RWPE1 (cell line): ENCODE data around the gene TIMP4.

Experiments
- CTCF ChIA-PET: fragments of 350-600 bp; sonication (Branson Sonifier 250); formaldehyde crosslinking; extraction: SDS; loops from one replicate; lab custom pipeline; 2021; lab: Yijun Ruan, JAX
- POLR2A ChIA-PET: fragments of 400-600 bp; formaldehyde crosslinking; extraction: SDS; loops from one replicate; lab custom pipeline; 2020; ENCODE audit warnings: antibody characterized with exemption; ENCODE audit not compliant: low non-redundant PET; lab: Yijun Ruan, JAX
- DNase-seq: peaks from one replicate; pipeline ENCODE4 v3.0.0; 2012; ENCODE audit warnings: low spot score
- H3K27ac ChIP-seq: fragments of 450-650 bp; 2 replicates; pipeline ENCODE4 v1.5.1; 2017
- TF ChIP-seq, protein P1 (sequence below): fragments of 450-650 bp; conservative IDR thresholded peaks from 2 replicates; pipeline ENCODE4 v1.5.1; 2017; ENCODE audit warnings: low read depth, mild to moderate bottlenecking

The TIMP4 gene

DNA sequence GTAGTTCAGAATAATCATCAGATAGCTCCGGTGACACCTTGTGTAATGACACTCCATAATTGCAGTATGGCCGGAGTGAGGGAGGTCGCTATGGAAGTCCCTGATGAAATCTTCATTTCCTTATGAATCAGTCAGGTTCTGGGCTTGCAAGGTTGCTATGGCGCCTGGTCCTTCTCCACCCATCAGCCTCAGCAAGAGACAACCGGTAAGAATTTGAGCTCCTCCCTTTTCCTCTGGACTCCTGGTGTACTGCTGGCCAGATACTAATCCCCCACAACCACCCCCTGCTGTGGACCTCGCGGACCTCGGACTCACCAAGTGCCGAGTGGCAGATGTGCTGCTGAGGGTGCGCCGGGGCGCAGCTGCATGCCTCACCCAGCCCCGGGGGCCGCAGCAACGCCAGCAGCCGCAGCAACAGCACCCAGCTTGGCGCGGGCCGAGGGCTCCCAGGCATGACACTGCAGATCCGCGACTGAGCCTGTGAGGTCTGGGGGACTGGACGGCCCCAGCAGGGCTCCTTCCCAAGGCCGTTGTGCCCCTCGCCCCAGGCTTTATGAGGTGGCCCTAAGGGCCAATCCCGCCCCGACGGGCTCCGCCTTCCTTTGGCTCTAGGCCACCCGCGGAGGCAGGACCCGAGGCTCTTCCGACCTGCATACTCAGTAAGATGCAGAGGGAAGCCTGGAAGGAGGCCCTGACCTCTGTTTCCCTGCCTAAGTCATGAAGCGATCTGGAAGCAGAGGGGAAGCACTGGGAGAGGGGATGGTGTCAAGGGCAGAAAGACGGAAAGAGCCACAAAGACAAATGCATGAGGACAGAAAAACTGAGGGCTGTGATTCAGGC is at the start of gene TIMP4:
TSS of gene TIMP4 (minus strand) at position 526 of the 840 bp plus-strand sequence. CDS start at position 454, 72 bp downstream.
- TF ChIP-seq, protein P1, sequence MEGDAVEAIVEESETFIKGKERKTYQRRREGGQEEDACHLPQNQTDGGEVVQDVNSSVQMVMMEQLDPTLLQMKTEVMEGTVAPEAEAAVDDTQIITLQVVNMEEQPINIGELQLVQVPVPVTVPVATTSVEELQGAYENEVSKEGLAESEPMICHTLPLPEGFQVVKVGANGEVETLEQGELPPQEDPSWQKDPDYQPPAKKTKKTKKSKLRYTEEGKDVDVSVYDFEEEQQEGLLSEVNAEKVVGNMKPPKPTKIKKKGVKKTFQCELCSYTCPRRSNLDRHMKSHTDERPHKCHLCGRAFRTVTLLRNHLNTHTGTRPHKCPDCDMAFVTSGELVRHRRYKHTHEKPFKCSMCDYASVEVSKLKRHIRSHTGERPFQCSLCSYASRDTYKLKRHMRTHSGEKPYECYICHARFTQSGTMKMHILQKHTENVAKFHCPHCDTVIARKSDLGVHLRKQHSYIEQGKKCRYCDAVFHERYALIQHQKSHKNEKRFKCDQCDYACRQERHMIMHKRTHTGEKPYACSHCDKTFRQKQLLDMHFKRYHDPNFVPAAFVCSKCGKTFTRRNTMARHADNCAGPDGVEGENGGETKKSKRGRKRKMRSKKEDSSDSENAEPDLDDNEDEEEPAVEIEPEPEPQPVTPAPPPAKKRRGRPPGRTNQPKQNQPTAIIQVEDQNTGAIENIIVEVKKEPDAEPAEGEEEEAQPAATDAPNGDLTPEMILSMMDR: no peak
- ChIA-PET POLR2A (no interaction called here), CTCF (interaction anchor here (0.7 kb wide), 1 partner anchor 109 kb away, joined by 3 read pairs; no protein-coding TSS in a partner anchor)
- peak; percentile 34 for DNase-seq
- H3K27ac ChIP-seq: peak within 1 kb of the TSS; percentile 87

DNA sequence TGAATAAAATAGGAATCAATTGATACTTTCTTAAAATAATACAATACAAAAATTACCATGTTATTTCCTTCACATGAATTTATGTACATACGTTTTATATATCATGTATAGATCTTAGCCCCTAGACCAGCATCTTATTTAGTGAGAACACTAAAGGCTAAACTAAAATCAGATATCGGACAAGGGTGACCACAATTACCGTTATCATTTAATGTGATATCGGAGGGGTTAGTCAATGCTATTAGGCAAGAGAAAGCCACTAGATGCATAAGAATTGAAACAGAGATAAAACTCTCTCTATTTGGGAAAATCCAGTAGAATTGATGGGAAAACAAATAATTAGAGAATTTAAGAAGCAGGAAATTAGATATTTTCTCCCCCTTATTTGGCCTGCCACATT is 46.5 kb upstream of the TIMP4 start:
- H3K27ac ChIP-seq: no peak overlapping the region
- ChIA-PET CTCF (no interaction called here), POLR2A (no interaction called here)
- TF ChIP-seq, protein P1: no peak
- no peak for DNase-seq

DNA sequence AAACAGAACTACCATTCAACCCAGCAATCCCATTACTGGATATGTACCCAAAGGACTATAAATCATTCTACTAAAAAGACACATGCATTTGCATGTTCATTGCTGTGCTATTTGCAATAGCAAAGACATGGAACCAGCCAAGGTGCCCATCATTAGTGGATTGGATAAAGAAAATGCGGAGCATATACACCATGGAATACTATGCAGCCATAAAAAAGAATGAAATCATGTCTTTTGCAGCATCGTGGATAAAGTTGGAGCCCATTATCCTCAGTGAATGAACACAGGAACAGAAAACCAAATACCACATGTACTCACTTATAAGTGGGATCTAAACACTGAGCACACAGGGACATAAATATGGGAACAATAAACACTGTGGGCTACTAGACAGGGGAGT is 43.1 kb upstream of the TIMP4 start:
- H3K27ac ChIP-seq: no peak overlapping the region
- no peak for DNase-seq
- ChIA-PET POLR2A (no interaction called here), CTCF (no interaction called here)
- TF ChIP-seq, protein P1: no peak

DNA sequence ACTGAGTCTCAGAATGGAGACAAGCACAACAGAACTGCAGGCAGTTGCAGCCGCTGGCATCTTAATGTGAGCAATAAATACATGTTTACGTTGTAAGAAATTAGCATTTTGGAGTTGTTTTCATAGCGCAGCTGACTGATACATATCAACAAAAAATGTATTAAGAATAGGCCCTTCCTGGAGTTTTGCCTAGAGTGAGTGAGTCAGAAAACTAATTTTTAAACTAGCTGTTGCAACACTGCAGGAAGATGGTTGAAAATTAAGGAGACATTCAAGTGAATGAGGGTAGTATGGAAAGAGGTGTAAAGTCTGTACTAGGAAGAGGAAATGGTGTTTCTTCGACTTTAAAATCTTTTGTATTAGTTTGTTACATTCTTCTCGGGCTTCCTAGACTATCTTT is 39.6 kb upstream of the TIMP4 start:
- no peak overlapping the region for H3K27ac ChIP-seq
- ChIA-PET POLR2A (no interaction called here), CTCF (no interaction called here)
- DNase-seq: peak; percentile 15
- TF ChIP-seq, protein P1: no peak

DNA sequence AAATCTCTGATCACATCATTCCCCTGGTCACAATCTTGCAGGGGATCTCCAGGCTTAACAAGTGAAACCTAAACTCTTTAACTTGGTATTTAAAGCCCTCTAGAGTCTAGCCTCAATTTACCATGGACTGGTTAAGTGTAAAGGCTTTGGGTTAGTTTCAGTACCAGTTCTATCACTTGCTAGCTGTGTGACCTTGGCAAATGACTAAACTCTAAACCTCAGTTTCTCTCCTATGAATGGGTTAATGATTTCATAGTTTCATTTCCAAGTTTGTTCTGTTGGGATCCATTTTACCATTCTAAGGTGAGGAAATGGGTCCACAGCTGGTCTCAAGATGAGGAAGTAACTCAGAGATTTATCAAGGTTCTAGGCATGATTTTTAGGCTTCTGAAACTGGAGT is 38.8 kb upstream of the TIMP4 start:
- no peak overlapping the region for H3K27ac ChIP-seq
- TF ChIP-seq, protein P1: no peak
- POLR2A ChIA-PET: no interaction called here
- DNase-seq: no peak
- CTCF ChIA-PET: interaction anchor here (0.6 kb wide), 1 partner anchor 59 kb away, joined by 4 read pairs; no protein-coding TSS in a partner anchor

DNA sequence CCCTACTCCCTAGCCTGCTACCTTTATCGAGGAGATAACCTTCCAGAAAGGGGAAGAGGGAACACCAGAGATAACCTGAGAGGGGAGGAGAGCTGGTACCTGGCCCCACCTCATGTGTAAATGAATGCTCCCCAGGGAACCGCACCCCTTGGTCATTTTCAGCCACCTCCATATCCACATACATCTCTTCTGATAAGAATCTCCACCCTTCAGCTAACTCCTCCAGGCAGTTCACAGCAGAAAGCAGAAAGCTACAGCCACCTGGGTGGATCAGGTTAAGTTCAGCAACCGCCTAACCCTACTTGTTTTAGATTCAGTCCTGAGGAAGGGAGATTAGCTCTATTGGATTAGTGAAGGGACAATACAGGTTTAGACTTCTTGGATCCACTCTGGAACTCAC is 38.0 kb upstream of the TIMP4 start:
- TF ChIP-seq, protein P1: no peak
- H3K27ac ChIP-seq: no peak overlapping the region
- POLR2A ChIA-PET: no interaction called here
- CTCF ChIA-PET: interaction anchor here (0.6 kb wide), 1 partner anchor 58 kb away, joined by 4 read pairs; no protein-coding TSS in a partner anchor
- no peak for DNase-seq
